ENCODE results near the gene PIGBOS1. TPM values are rescaled to one million over a fixed set of nuclear protein-coding genes. Genes with fewer than 3 reads are reported as not detected.

The PIGBOS1 gene
- total and polyA plus RNA-seq, 2 donors from 2014 or later, result 15.9 to 21.0 TPM

GRCh38 chr15:55277715-55278114, 41.2 kb downstream of the PIGBOS1 start:
- TF ChIP-seq CTCF (IDR thresholded peaks at IDR 0.05; ENCODE audit: borderline replicate concordance, extremely low read depth, insufficient read depth), result no peak
- Histone ChIP-seq H3K27ac (ENCODE audit: low read depth in 2 of 2, low read length in 2 of 2) (no peak overlapping the region), H3K4me3 (ENCODE audit: low read length in 3 of 3) (no peak overlapping the region), H3K4me1 (ENCODE audit: control insufficient read depth in 2 of 3, insufficient read depth in 2 of 3, low read depth in 1 of 3, low read length in 3 of 3) (no peaks in the 10 kb centered on the region), H3K27me3 (ENCODE audit: control insufficient read depth, insufficient read depth, low read length) (no peaks in the 10 kb centered on the region), H3K36me3 (ENCODE audit: control insufficient read depth in 2 of 3, insufficient read depth in 3 of 3, low read length in 3 of 3) (no peaks in the 10 kb centered on the region), H3K9ac (ENCODE audit: low read length in 3 of 3) (no peak overlapping the region), H3K9me3 (ENCODE audit: control insufficient read depth in 2 of 3, insufficient read depth in 1 of 3, low read length in 3 of 3) (no peaks in the 10 kb centered on the region)
- FAIRE-seq, result no peak
- intact Hi-C loops (cut with DNase I), result no loop called here
- DNase-seq, result no peak

GRCh38 chr15:55277116-55277564, 41.8 kb downstream of the PIGBOS1 start:
- H3K4me1 ChIP-seq (ENCODE audit: control insufficient read depth in 2 of 3, insufficient read depth in 2 of 3, low read depth in 1 of 3, low read length in 3 of 3), result no peaks in the 10 kb centered on the region
- H3K9me3 ChIP-seq (ENCODE audit: control insufficient read depth in 2 of 3, insufficient read depth in 1 of 3, low read length in 3 of 3), result no peaks in the 10 kb centered on the region
- DNase-seq (no peak), FAIRE-seq (no peak)
- no peak overlapping the region for H3K27ac ChIP-seq (ENCODE audit: low read depth in 2 of 2, low read length in 2 of 2)
- no peak for TF ChIP-seq CTCF (IDR thresholded peaks at IDR 0.05; ENCODE audit: borderline replicate concordance, extremely low read depth, insufficient read depth)
- H3K27me3 ChIP-seq (ENCODE audit: control insufficient read depth, insufficient read depth, low read length), result no peaks in the 10 kb centered on the region
- no peak overlapping the region for H3K4me3 ChIP-seq (ENCODE audit: low read length in 3 of 3)
- no peaks in the 10 kb centered on the region for H3K36me3 ChIP-seq (ENCODE audit: control insufficient read depth in 2 of 3, insufficient read depth in 3 of 3, low read length in 3 of 3)
- no peak overlapping the region for H3K9ac ChIP-seq (ENCODE audit: low read length in 3 of 3)
- intact Hi-C loops (cut with DNase I), result no loop called here

- no peak overlapping the region for H3K4me3 ChIP-seq (ENCODE audit: low read length in 3 of 3)
- FAIRE-seq (no peak), DNase-seq (no peak)
- H3K4me1 ChIP-seq (ENCODE audit: control insufficient read depth in 2 of 3, insufficient read depth in 2 of 3, low read depth in 1 of 3, low read length in 3 of 3), result no peaks in the 10 kb centered on the region
- no peaks in the 10 kb centered on the region for H3K9me3 ChIP-seq (ENCODE audit: control insufficient read depth in 2 of 3, insufficient read depth in 1 of 3, low read length in 3 of 3)
- no peaks in the 10 kb centered on the region for H3K36me3 ChIP-seq (ENCODE audit: control insufficient read depth in 2 of 3, insufficient read depth in 3 of 3, low read length in 3 of 3)
- intact Hi-C loops (cut with DNase I), result no loop called here
- no peaks in the 10 kb centered on the region for H3K27me3 ChIP-seq (ENCODE audit: control insufficient read depth, insufficient read depth, low read length)
- no peak for TF ChIP-seq CTCF (IDR thresholded peaks at IDR 0.05; ENCODE audit: borderline replicate concordance, extremely low read depth, insufficient read depth)
- no peak overlapping the region for H3K27ac ChIP-seq (ENCODE audit: low read depth in 2 of 2, low read length in 2 of 2)
- H3K9ac ChIP-seq (ENCODE audit: low read length in 3 of 3), result no peak overlapping the region
Observed at GRCh38 chr15:55276324-55276723, 42.6 kb downstream of the PIGBOS1 start.

GRCh38 chr15:55270291-55270690, 48.6 kb downstream of the PIGBOS1 start:
- H3K36me3 ChIP-seq (ENCODE audit: control insufficient read depth in 2 of 3, insufficient read depth in 3 of 3, low read length in 3 of 3), result no peaks in the 10 kb centered on the region
- no peak overlapping the region for H3K4me3 ChIP-seq (ENCODE audit: low read length in 3 of 3)
- no peaks in the 10 kb centered on the region for H3K4me1 ChIP-seq (ENCODE audit: control insufficient read depth in 2 of 3, insufficient read depth in 2 of 3, low read depth in 1 of 3, low read length in 3 of 3)
- H3K27ac ChIP-seq (ENCODE audit: low read depth in 2 of 2, low read length in 2 of 2), result no peak overlapping the region
- no peaks in the 10 kb centered on the region for H3K27me3 ChIP-seq (ENCODE audit: control insufficient read depth, insufficient read depth, low read length)
- no peak overlapping the region for H3K9ac ChIP-seq (ENCODE audit: low read length in 3 of 3)
- intact Hi-C loops (cut with DNase I), result no loop called here
- FAIRE-seq (no peak), DNase-seq (no peak)
- H3K9me3 ChIP-seq (ENCODE audit: control insufficient read depth in 2 of 3, insufficient read depth in 1 of 3, low read length in 3 of 3), result no peaks in the 10 kb centered on the region
- TF ChIP-seq CTCF (IDR thresholded peaks at IDR 0.05; ENCODE audit: borderline replicate concordance, extremely low read depth, insufficient read depth), result no peak

Data from kidney (tissue), 14 donors.